ENCODE results near the gene CPSF4L.

The CPSF4L gene

DNA sequence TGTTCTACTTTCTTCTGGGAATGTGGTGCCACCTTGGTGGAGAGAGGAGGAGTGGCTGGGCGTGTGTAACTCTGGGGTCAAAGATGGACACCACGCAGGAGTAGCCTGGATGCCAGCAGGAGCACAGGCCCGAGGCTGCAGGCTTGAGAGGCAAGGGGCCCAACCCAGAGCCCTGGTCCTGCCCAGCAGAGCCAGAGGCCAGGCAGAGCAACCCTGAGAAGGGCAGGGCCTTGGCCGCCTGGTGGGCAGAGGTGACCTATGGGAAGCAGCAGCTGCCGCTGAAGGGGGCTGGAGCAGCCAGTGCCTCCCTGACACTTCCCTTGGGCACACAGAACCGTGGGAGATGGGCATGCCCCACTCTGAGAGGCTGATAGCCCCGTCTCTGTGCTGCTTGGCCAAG lies 18.0 kb upstream of the CPSF4L start:
- TF ChIP-seq, protein P1, sequence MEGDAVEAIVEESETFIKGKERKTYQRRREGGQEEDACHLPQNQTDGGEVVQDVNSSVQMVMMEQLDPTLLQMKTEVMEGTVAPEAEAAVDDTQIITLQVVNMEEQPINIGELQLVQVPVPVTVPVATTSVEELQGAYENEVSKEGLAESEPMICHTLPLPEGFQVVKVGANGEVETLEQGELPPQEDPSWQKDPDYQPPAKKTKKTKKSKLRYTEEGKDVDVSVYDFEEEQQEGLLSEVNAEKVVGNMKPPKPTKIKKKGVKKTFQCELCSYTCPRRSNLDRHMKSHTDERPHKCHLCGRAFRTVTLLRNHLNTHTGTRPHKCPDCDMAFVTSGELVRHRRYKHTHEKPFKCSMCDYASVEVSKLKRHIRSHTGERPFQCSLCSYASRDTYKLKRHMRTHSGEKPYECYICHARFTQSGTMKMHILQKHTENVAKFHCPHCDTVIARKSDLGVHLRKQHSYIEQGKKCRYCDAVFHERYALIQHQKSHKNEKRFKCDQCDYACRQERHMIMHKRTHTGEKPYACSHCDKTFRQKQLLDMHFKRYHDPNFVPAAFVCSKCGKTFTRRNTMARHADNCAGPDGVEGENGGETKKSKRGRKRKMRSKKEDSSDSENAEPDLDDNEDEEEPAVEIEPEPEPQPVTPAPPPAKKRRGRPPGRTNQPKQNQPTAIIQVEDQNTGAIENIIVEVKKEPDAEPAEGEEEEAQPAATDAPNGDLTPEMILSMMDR (IDR thresholded peaks at IDR 0.05; ENCODE audit: insufficient read depth, low read depth, low read length, missing control alignments) = no peak
- no peak for DNase-seq (ENCODE audit: low read depth)
- no peak overlapping the region for H3K4me3 ChIP-seq (ENCODE audit: low read depth, low read length)

- H3K4me3 ChIP-seq (ENCODE audit: low read depth, low read length) = no peak overlapping the region
- DNase-seq (ENCODE audit: low read depth) = no peak
- TF ChIP-seq, protein P1 (IDR thresholded peaks at IDR 0.05; ENCODE audit: insufficient read depth, low read depth, low read length, missing control alignments) = no peak
Measured at GRCh38 chr17:73278465-73279453, 17.1 kb upstream of the CPSF4L start.

DNA sequence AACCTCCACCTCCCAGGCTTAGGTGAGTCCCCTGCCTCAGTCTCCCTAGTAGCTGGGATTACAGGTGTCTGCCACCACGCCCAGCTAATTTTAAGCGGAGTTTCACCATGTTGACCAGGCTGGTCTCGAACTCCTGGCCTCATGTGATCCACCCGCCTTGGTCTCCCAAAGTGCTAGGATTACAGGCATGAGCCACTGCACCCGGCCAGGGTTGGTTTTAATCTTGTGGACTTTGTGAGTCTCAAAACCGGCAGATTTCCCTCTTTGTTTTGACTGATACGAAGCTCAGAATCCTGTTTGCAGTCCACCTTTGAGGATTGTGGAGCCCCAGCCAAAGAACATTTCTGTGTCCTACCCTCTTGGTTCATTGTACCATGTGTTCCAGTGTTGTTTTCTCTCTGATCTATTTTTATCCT lies 16.4 kb upstream of the CPSF4L start:
- TF ChIP-seq, protein P1 (IDR thresholded peaks at IDR 0.05; ENCODE audit: insufficient read depth, low read depth, low read length, missing control alignments) = no peak
- DNase-seq (ENCODE audit: low read depth) = no peak
- H3K4me3 ChIP-seq (ENCODE audit: low read depth, low read length) = no peak overlapping the region

DNA sequence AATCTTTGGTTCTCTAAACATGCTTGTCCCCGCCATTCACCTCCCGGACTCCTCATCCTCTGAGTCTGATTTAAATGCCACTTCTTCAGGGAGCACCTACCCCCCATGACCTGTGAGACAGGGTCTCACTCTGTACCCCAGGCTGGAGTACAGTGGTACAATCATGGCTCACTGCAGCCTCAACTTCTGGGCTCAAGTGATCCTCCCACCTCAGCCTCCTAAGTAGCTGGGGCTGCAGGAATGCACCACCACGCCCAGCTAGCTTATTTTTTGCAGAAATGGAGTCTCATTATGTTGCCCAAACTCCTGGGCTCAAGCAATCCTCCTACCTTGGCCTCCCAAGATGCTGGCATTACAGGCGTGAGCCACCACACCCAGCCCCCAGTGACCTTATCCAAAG lies 12.8 kb upstream of the CPSF4L start:
- no peak overlapping the region for H3K4me3 ChIP-seq (ENCODE audit: low read depth, low read length)
- no peak for DNase-seq (ENCODE audit: low read depth)
- TF ChIP-seq, protein P1 (IDR thresholded peaks at IDR 0.05; ENCODE audit: insufficient read depth, low read depth, low read length, missing control alignments) = no peak

DNA sequence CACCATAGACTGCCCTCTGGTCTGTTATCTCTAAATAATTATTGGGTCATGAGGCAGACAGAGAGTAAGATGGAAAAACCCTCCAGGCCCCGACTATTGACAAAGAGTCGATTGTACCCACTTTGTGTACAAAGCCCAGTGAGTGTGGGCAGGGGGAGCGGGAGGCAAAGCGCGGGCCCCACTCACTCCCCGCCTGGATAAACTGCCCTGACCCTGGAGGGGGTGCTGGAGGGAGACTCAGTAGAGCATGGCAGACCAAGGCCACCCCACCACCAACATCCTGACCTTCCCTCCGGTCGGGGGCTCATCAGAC lies 11.2 kb upstream of the CPSF4L start:
- TF ChIP-seq, protein P1 (IDR thresholded peaks at IDR 0.05; ENCODE audit: insufficient read depth, low read depth, low read length, missing control alignments) = no peak
- H3K4me3 ChIP-seq (ENCODE audit: low read depth, low read length) = no peak overlapping the region
- no peak for DNase-seq (ENCODE audit: low read depth)

GRCh38 chr17:73271072-73271471 lies 9.4 kb upstream of the CPSF4L start:
- peak; percentile 95 for DNase-seq (ENCODE audit: low read depth)
- H3K4me3 ChIP-seq (ENCODE audit: low read depth, low read length) = no peak overlapping the region
- TF ChIP-seq, protein P1 (IDR thresholded peaks at IDR 0.05; ENCODE audit: insufficient read depth, low read depth, low read length, missing control alignments) = no peak
